HG03432 (cell line): ENCODE results near the gene CACNA2D3.

ENCODE experiments used
- ATAC-seq: cut with Tn5 transposase; IDR thresholded peaks from one replicate; pipeline ENCODE4 v1.9.1; 2021; ENCODE audit warnings: mild to moderate bottlenecking, moderate library complexity; ENCODE audit not compliant: unreplicated experiment

The CACNA2D3 gene

GRCh38 chr3:54126551-54126950 lies 4.2 kb downstream of the CACNA2D3 start:
- ATAC-seq: no peak

DNA sequence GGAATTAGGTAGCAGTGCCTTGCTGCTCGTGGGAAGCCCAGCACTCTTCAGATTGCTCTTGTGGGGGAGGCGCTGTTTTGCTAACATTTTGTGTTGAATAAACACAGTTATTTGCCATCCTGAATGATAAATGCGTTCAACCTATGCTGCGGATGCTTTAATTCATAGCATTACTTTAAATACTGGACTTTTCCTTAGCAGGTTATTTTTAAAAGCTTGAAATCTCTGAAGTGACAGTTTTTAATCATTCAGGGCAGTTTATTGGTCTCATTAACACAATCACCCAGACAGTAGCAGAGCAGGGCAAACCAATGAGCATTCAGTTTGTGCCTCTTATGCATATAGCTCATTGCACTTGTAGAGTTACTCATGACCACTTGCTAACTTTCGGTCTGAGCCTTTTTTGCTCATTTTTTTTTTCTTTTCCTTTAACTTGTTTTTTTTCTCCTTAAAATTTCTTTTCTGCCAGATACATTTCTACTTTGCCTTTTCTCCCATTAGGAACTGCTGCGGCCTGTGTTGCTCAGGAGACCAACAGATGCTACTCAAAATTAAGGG lies 5.2 kb downstream of the CACNA2D3 start:
- ATAC-seq: no peak

DNA sequence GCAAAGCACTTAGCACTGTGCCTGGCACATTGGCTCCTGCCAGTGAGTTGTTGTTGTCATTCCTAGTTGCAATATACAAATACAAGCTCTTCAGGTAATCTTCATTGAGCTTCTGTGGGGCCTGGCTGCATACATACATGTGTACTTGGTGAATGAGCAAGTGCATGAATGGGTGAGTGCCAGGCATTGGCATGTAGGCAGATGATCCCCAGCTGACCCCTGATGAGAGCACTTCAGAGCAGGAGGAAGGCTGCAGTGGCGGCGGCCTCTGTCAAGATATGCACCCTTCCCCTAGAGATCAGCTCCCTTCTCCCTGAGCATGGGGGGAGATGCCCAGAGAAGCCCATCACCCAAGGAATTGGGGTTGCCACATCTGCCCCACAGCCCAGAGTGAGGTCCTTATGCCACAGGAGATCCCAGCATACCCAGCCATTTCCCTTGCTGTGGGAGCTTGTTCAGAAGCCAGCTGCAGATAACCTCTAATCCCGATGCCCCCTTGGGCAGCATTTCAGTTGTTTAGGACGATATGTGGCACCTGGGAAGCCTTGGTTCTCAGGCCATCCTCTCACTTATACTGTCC lies 8.8 kb downstream of the CACNA2D3 start:
- ATAC-seq: no peak

DNA sequence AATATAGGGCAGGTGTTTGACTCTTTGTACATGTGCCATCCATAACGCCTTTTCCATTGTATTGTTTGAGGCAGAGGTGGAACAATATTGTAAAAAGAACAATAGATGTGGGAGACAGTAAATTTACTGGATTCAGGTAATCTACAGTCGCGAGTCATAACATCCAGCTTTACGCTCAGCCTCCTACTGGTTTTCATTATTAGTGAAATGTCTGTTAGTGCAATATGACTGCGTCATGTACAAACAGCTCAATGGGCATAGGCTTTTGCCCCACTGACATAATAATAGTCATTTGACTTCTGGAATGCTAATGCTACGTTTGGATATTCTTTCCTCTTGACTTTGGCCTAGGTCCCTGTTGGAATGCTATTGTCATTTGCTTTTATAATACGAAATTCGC lies 9.5 kb downstream of the CACNA2D3 start:
- no peak for ATAC-seq

GRCh38 chr3:54132685-54133084 lies 10.3 kb downstream of the CACNA2D3 start:
- no peak for ATAC-seq

- ATAC-seq: no peak
These were observed 10.8 kb downstream of the CACNA2D3 start for GRCh38 chr3:54133196-54133595.

DNA sequence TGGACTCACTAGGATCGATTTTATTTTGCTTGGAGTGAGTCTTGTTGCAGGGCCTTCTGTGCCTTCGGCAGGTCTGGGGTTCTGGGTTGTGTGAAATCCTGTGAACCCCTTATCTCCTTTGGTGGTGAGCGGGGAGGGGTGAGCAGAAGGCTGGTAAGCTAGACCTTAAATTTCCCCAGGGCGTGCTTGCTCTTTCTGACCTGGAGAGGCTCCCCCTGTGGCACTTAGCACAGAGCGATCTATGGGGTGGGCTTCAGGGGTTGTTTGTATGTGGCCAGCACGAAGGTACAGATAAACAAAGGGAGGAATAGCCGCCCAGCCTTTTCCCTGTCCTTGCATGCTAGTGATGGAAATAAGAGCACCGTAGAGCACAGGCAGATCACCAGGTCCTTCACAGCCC lies 11.8 kb downstream of the CACNA2D3 start:
- ATAC-seq: no peak

- ATAC-seq: no peak
These were observed 12.4 kb downstream of the CACNA2D3 start for GRCh38 chr3:54134713-54135112.

GRCh38 chr3:54137311-54137710 lies 15.0 kb downstream of the CACNA2D3 start:
- no peak for ATAC-seq

DNA sequence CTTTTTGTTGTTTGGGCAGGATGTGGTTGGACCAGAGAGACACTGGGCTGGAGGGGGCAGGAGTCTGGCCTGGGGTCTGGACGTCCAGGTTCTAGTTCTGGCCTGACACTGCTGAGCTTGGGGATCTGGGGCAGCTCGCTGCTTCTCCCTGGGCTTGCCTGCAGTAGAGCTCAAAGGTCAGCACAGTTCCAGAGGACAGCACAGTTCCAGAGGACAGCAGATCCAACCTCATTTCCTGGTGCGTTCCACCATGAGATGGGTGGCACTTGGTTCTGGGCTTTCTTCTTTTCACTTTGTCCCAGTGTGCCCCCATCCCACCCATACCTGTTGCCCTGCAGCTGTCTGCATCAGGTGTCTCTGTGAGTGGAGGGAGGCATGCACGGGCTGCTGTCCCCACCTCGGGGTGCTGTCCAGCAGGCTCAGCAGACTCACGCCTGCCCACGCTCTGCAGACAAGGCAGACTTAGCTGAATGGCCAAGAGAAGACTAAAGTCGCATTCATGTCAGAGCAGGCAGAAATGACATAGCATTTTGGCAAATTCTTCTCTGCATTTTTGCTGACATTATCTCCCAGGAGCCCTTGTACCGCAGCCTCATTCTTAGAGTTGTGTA lies 16.7 kb downstream of the CACNA2D3 start:
- no peak for ATAC-seq

DNA sequence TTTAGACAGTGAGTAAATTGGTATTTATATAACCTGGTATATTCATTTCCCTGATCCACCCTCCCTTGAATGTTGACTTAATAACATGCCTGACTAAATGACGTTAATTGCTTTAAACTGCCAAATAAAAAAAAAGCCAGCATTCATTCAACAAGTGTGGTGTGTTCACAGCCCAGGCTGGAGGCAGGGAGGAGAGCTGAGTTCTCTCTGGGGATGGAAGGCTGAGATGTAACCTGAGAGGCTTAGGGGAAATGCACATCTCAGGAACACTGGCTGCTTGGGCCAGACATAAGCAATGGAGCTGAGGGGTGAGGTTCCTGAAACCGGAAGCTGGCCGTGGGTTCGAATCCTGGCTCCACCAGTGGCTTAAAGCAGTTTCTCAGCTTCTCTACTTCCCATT lies 17.3 kb downstream of the CACNA2D3 start:
- ATAC-seq: no peak

GRCh38 chr3:54144284-54144683 lies 21.9 kb downstream of the CACNA2D3 start:
- ATAC-seq: no peak

DNA sequence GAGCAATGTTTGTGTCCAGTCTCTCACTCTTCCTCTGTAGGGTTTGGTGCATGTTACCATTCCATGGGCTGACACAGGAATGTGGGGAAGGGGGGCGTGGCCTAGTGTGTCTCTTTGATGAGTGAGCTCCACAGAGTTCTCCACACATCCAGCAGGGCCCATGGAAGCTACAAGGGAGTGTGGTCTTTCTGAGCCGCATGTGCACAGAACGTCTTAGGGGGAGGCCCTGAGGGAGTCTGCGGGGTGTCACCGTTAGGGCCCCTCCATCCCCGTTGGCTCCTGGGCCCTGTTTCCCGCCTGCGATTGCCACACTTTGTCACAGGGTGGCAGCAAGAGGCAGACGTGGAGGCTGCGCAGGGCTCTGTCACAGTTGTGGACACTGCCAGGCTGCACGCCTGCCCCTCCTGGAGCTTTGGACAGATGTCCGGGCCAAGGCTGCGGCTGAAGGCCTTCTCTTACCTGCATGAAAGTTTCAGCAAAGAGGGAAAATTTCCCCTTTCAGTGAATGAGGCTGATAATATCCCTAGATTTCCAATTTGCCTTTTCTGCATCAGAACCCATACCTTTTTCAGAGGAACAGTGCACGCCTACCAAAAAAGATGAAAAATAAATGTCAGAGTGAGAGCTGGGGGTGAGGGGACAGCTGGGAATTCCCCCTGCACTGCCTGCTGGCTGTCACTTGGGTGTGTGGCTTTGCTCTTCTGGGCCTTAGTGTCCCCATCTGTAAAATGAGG lies 24.3 kb downstream of the CACNA2D3 start:
- ATAC-seq: peak; percentile 64

- ATAC-seq: no peak
These were observed 28.6 kb downstream of the CACNA2D3 start for GRCh38 chr3:54150864-54151467.

DNA sequence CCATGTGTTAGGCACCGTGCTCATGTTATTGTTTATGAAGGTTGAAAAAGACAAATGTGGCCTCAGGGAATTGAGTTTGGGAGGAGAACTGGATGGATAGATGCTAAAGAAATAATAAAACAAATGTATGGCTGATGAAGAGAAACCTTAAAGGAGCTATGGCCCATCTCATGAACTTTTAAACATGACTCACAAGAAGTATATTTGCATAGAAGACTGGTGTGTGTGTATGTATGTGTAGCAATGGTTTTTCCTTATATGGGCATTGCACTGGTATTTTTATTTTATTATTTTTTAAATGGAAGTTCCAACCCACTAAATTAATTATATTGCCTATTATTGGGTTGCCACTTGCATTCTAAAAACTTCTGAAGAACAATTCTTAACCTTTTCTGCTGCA lies 31.1 kb downstream of the CACNA2D3 start:
- ATAC-seq: no peak

DNA sequence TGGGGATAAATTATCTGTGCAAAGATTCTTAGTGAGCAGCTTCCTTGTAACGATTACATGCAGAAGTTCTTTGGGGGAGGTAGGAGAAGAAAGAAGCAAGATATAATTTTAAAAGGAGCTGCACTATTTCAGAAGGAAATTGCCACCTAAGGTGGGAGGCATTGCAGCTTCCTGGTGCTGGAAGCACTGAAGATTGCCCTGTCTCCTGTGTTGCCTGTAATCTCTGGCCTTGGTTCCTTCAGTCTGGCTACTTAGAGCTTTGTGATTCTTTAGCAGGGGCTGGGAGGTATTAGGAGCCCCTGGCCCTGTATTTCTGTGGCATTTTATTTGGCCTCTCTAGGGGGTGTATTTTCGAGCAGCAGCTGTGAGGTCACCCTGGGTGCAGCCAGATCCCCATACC lies 35.5 kb downstream of the CACNA2D3 start:
- ATAC-seq: no peak

DNA sequence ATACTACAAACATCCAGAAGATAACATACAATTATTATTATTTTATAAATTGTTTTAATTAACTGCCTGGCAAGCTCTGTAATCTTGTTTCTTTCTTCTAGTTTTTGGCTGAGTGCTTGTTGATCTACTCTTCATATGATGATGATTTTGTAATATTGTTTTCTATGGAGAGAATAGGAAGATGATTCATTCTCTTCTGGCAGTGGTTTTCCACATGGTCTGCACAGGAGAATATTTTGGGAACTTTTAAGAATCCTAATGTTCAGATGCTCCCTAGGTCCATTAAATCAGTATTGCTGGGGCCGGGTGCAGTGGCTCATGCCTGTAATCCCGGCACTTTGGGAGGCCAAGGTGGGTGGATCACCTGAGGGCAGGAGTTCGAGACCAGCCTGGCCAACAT lies 37.6 kb downstream of the CACNA2D3 start:
- no peak for ATAC-seq

DNA sequence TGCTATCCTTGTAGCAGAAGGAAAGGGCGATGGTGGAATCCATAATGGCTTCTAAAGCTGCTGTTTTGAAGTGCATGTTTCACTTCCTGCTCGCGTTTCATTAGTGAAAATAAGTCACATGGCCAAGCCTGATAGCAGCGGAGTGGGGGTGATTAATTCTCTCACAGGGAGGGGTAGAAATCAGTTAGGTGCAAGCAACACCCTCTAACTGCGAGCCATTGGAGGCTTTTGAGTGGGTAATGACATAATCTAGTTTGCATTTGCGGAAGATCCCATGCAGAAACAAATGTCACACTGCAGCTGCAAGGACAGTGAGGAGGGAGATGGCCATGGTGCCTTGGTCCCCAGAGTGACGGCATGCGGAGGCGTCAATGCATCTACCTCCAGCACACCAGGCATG lies 41.1 kb downstream of the CACNA2D3 start:
- ATAC-seq: no peak

DNA sequence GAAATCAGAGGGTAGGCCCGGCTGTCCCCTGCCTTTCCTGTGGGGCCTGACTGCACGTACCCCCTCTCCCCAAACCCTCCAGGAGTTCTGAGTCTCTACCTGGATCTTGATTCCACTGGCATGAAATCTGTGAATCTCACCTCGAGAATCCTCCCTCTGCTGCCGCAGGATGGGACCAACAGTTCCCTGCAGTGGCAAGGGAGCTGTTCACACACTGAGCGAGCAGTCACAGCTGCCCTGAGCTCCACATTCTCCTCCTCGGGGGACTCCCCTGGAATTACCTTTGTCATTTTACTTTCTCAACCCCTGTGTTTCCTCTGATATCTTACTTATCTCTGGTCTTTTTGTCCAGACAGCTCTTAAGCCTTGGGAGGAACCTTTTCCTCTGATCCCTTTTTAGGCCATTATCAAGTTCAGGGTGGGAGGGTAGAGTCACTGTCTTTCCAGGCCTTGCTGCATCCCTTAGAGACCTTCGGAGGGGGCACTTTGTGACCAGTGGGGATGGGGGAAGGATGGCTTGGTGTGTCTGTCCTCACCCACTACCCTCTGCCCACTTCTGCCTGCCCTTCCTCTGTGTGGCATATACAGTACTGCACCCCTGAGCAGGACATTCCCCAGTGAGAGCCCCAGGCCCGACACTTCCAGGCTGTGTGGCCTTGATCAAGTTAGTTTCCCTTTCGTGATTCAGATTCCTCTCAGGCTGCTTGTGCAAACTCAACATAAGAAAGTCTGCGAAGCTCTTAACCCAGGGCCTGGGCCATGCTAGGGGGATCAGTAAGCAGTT lies 42.0 kb downstream of the CACNA2D3 start:
- ATAC-seq: no peak

- ATAC-seq: no peak
These were observed 43.5 kb downstream of the CACNA2D3 start for GRCh38 chr3:54165865-54166264.

DNA sequence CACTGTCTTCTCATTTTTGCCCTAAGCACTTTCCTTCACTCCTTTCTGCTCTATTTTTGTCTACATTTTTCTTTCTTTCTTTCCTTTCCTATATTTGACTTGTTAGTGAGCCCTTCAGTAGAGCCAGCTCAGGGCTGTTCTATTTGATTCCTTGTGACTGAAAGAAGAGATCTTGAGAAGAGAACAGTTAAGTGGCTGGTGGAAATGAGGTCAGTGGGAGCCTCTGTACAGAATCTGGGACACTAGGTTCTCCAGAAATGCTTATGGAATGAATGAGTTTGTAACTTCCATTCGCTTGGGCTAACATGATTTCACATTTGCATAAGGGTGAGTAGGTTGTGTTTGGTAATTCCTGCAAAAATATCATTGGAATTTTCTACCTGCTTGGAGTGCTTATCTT lies 45.6 kb downstream of the CACNA2D3 start:
- no peak for ATAC-seq
